NCI-H446 (cell line): ENCODE measurements around the gene PDCD10.

Source experiments
- DNase-seq, 2 experiments: peaks; one replicate each; lab custom pipeline; 2025; lab: John Stamatoyannopoulos, UW

The PDCD10 gene

GRCh38 chr3:167734498-167735232 lies at the start of gene PDCD10:
TSS of gene PDCD10 (minus strand) at chr3:167734892. CDS start at chr3:167720157, 14,735 bp downstream.
- DNase-seq, result peak; percentile 97 to 99

DNA sequence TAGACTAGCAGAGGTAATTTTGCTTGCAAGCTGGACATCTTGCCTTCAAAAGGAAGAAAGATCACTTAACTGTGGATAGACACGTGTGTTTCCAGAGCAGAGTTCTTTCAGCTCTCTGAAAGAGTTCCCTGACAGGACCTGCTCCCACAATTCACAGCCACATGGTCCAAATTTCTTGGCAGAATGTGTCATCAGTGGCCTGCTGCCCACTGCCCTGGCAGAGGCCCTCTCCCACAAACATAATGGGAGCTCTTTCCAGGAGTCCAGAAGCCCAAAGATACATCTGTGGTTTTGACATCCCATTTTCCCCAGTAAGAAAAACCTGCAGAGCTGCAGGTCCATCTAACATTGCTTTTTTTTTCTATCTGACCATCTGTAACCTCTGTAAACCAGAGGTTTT lies 49.1 kb upstream of the PDCD10 start:
- peak in 1 of 2 experiments; percentile 40 for DNase-seq

GRCh38 chr3:167780214-167780883 lies 45.7 kb upstream of the PDCD10 start:
- DNase-seq, result no peak

DNA sequence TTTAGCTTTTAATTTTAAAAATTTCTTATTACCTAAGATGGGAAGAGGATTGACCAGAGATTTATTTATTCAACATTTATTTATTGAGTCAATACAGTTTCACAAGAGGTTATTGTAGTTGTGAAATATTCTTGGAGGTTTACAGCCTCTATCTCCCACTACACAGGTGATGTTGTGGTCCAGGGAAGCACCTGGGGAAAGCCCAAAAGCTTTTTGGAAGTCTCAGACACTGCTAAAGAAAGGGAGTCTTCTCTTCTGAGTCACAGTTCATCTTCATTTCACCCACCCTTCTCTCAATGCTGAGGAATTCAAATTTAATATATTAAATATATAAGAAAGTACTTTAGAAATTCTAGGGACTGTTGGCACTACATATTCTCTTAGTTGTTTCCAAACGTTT lies 42.7 kb upstream of the PDCD10 start:
- no peak for DNase-seq

DNA sequence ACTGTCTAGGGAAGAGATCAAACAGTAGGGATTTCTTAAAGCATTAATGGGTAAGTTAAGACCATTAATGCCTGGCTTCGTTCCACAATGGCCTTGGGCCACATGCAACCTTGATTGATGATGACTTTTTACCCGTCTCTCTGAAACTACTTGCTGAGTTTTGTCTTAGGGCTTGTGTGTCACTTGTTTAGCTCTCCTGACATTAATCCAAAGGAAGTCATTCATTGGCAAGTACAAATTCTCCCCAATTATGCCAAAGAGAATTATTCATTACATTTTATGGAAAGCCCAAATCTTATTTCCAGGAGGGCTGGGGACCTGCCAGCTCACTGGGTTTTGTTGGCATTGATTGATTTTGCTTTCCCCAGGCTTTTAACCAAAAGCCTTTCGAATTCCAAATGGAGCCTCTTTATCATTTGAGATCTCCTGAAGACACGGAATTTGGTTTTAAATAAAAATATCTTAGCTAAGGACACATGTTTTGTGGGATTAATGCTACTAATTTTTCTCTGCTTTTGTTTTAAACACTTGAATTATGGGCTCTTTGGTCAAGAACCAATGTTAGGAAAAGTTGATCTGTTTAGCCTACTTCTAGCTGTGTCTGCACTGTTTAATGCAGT lies 41.5 kb upstream of the PDCD10 start:
- peak; percentile 52 to 59 for DNase-seq

DNA sequence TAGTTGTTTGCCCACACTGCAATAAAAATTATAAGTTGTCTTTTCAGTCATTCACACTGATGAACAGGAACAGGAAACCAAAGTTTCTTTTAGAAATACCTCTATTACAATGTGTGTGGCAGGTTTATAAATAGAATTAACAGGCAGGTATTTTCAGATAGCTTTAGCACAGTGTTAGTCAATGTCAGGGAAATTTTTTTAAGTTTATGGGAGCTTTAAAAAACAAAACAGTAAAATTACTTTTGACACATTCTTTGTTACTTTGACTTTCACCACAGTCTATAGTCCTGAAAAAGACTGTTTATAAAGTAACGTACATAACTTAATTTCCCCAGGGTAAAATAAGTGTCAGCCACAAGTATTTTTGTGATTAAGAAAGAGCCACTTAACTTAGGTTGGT lies 38.9 kb upstream of the PDCD10 start:
- no peak for DNase-seq

DNA sequence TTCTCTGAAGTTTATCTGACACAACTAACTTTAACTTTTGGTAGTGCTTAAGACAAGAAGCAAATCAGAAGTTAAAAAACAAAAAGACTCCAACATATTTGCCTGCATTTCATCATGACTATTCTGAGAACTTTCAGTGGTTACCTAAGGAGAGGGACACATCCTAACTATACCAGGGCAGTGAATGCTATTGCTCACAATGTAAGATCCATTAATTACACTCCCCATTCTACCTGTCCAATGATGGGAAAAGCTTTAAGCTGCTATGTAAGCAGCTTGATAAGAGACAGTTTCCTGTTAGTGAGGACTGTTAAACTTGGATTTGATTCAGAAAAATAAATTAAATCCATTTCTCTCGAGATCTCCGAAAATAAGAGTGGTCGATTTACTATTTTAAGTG lies 38.3 kb upstream of the PDCD10 start:
- DNase-seq, result no peak

GRCh38 chr3:167762296-167762695 lies 27.6 kb upstream of the PDCD10 start:
- no peak for DNase-seq

DNA sequence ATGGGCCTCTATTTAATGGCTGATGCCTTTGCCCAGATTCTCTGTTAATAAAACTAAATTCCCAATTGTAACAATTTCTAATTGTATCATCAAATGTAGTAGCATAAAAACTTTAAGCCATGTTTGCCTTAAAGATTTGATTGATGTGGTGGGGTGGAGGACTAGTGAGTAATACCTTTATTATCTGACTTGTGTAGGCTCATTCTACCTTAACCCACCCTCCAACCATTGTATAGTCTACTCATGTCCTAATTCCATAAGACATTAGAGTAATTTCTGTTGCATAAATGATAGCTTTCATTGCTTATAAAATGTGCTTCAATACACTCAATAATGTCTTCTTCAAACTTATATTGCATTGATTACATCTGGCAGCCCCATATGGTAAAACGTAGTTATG lies 26.6 kb upstream of the PDCD10 start:
- no peak for DNase-seq

DNA sequence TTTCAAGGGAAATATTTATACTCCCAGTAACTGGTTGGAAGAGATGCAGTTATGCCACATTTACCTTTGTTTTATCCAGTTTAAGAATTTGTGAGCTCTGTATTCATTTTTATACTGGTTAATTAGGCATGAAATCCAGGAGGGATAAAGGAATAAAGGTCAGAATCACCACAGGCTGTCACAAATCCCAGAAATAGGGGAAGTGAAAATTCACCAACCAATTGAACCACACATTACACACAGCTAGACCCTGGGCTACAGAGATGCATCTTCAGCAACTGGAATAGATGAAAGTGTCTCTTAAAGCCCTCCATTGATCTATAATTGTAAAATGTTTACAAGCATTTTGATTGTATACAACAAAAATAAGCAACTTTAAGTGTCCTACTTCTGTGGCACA lies 19.4 kb upstream of the PDCD10 start:
- no peak for DNase-seq

DNA sequence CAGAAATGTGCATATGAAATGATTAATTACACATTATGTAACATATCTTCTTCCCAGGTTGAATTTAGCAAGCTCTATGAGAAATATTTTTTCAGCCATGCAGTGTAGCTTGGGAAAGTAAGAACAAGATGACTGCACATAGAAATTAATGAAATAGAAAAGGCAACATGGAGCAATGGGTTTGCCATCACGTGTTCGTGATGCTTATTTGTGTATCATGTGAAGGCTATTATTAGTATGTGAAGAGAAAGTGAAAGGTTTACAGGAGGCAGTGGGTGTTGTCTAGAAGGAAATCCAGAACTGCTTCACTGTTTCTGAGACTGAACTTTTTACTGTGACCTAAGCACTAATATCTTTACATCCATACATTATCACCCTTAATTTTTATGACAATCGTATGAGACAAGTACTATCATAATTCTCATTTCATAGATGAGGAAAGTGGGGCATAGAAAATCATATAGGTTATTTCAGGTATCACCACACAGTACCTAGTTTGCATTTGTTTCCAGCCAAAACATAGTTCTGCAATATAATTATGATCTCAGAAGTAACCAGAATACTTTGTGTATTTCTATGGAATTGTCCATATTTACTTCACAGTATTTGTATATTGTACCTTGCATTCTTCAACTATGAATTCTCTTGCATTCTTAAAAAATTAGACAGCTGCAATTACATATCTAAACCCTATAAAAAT lies 15.7 kb upstream of the PDCD10 start:
- DNase-seq, result no peak

- DNase-seq, result no peak
Observed at GRCh38 chr3:167749728-167750127, 15.0 kb upstream of the PDCD10 start.

DNA sequence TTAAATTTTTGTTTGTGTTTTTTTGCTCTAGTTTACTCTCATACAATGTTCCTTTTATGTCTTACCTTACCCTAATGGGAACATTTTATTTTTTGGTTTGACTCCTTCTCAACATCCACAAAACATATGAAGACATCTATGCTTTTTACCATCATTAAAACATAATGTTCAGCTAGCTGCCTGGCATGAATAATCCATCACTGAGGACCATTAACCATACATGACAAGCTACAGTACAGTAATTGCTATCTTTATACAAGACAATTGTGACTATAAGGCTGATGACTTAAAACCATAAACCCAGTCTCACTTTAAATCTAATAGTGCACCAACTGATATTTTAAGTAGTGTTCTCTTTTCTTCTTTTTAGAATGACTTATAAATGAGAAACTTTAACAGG lies 14.5 kb upstream of the PDCD10 start:
- no peak for DNase-seq

DNA sequence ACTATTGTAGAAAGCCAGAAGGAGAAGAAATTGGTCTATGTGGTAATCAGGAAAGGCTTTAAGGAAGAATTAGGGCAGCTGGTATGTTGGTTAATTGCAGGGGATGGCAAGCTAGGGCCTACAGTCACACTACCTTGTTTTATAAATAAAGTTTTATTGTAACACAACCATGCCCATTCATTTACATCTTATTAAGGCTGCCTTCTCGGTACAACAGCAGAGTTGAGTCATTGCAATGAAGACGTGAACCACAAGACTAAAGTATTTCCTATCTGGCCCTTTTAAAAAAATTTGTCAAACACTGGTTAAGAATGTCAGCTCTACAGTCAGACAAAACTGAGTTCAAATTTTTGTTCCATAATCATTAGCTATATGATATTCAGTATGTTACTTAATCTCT lies 9.1 kb upstream of the PDCD10 start:
- no peak for DNase-seq

GRCh38 chr3:167742338-167742737 lies 7.6 kb upstream of the PDCD10 start:
- DNase-seq, result no peak

DNA sequence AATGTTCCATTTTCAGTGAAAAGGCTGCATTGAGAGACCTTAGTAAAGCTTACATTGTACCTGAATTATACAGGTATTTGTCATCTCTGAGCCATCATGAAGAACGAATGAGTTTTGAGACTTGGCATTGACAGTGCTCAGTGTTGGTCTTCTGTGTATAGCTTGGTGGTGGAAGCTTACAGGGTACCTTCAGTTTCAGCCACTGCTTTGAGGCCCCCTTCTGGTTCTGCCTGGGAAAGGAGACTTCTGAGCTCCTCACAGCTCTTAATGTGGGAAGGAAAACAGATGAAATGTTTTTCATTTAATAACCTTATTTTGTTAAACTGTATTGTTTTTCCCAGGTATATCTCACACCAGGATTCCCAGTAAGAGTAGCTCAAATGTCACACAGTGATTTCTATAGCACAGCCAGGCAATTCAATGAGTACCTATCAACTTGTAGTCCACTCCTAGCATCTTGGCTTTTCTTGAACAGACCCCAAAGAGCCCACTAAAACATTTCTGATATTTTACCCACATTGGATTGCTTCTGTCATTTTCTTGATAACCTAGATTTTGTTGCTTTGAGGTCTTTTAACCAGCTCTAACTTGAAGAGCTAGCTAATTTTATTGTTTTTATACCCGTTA lies 6.4 kb upstream of the PDCD10 start:
- peak in 1 of 2 experiments; percentile 33 for DNase-seq

- DNase-seq, result no peak
Observed at GRCh38 chr3:167739190-167739810, 4.6 kb upstream of the PDCD10 start.

GRCh38 chr3:167738037-167738436 lies 3.3 kb upstream of the PDCD10 start:
- no peak for DNase-seq

GRCh38 chr3:167736997-167737396 lies 2.3 kb upstream of the PDCD10 start:
- no peak for DNase-seq

- no peak for DNase-seq
Observed at GRCh38 chr3:167736264-167736787, 1.6 kb upstream of the PDCD10 start.
